Measurements from ENCODE around the gene RNF14. TPM values are rescaled to one million over a fixed set of nuclear protein-coding genes. Genes with fewer than 3 reads are reported as not detected.
"Not testable (repeated sequence)": the region's sequence is repeated elsewhere in the genome, so short reads cannot be mapped to it uniquely, and the experiment has no call there.

Gene RNF14
- 37.8 TPM for total RNA-seq

DNA sequence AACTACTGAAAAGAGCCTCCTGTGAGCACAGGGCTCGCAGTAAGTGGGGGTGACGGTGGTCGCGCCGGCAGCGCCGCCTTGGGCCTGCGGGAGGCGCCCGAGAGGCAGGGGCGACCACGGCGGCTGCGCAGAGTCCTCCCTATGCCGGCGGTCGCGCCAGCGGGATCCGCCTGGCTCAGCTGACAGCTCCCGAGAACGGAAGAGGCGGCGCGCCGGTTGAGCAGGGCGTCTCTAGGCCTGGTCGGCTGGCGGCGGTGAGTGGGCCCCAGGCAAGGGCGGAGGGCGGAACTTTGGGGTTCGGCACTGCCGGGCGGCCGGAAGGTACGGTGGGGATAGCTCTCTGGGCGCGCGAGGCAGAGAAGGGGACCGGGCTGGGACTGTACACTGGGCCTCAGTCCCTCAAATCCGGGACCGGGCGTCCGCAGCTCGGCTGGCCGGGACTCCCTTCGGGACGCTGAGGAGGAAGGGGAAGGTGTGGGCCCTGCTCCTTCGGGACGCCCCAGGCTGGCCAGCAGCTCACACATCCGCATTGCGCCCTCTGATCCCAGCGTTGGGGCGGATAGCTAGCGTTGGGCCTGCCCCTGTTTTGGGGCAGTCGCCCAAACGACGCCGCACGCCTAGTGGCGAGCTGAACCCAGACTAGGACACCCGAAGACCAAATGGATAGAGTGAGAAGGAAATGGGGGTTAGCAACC, at the start of gene RNF14:
TSS of gene RNF14 (plus strand) at position 192 of the 695 bp plus-strand sequence. CDS start 4,484 bp downstream, outside the sequence.
- Histone ChIP-seq H3K27ac (peak within 1 kb of the TSS; percentile 96), H3K9me3 (no peaks in the 10 kb centered on the region), H3K27me3 (no peaks in the 10 kb centered on the region), H3K4me1 (peaks cover 25% of the 10 kb centered on the region), H3K4me3 (peak within 1 kb of the TSS; percentile 72 to 84), H3K36me3 (peaks cover 0 to 7% of the 10 kb centered on the region in 2 donors)
- DNase-seq (ENCODE audit: extremely low spot score in 2 of 2), result no peak
- intact Hi-C loops (cut with DNase I), result loop anchor here (10.0 kb wide), 1 partner anchor 74 kb away; no protein-coding TSS in a partner anchor
- TF ChIP-seq POLR2AphosphoS5 (IDR thresholded peaks at IDR 0.05; ENCODE audit: insufficient read depth in 1 of 2, low read depth in 1 of 2), result peak; percentile 87 to 97
- TF ChIP-seq POLR2A (IDR thresholded peaks at IDR 0.05), result peak in 1 of 2 donors; percentile 83
- TF ChIP-seq, protein P1, sequence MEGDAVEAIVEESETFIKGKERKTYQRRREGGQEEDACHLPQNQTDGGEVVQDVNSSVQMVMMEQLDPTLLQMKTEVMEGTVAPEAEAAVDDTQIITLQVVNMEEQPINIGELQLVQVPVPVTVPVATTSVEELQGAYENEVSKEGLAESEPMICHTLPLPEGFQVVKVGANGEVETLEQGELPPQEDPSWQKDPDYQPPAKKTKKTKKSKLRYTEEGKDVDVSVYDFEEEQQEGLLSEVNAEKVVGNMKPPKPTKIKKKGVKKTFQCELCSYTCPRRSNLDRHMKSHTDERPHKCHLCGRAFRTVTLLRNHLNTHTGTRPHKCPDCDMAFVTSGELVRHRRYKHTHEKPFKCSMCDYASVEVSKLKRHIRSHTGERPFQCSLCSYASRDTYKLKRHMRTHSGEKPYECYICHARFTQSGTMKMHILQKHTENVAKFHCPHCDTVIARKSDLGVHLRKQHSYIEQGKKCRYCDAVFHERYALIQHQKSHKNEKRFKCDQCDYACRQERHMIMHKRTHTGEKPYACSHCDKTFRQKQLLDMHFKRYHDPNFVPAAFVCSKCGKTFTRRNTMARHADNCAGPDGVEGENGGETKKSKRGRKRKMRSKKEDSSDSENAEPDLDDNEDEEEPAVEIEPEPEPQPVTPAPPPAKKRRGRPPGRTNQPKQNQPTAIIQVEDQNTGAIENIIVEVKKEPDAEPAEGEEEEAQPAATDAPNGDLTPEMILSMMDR (IDR thresholded peaks at IDR 0.05), result peak; percentile 78 to 98 (median 84)

DNA sequence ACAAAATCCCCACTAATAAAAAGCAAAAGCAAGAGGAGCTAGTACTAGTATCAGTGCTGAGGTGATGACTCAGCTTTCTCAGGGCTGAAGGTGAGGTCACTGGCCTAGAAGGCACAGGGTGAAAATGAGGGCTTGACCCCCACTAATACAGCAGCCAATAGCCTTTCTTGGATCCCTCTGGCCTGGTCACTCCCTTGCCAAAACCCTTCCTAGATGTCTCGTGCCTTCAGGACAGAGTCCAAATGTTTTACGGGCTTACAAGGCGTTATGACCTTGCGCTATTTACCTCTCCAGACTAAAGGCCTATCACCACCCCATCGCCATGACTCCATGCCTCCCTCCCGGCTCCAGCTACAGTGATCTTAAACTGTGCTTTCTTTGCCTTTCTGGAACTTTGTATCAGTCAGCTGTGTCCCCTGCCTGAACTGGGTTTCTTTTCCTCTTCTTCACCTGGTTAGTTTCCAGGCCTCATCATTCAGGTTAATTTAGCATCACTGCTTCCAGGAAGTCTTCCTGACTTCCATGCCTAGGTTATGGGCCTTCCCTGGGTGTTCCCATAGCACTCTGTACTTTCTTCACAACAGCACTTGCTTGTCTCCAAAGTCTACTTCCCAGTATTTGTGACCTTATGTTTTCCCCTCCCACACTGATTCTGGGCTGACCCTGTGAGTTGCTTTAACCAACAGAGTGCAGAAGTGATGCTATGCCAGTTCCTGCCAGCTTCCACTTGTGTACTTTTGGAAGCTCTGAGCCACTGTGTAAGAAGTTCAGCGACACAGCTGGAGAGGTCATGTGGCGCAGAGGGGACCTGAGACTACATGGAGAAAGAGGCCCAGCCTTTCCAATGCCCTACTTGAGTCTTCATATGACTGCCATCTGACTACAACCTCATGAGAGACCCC, 49.4 kb upstream of the RNF14 start:
- H3K4me1 ChIP-seq, result peaks cover 17% of the 10 kb centered on the region
- no peak for TF ChIP-seq POLR2AphosphoS5 (IDR thresholded peaks at IDR 0.05; ENCODE audit: insufficient read depth in 1 of 2, low read depth in 1 of 2)
- no peaks in the 10 kb centered on the region for H3K9me3 ChIP-seq
- intact Hi-C loops (cut with DNase I), result loop anchor here (5.0 kb wide), 1 partner anchor 42 kb away; the partner anchor contains the start of gene PCDH1
- DNase-seq (ENCODE audit: extremely low spot score in 2 of 2), result no peak
- H3K4me3 ChIP-seq, result no peak overlapping the region
- no peaks in the 10 kb centered on the region for H3K27me3 ChIP-seq
- no peak overlapping the region for H3K27ac ChIP-seq
- no peaks in the 10 kb centered on the region for H3K36me3 ChIP-seq

GRCh38 chr5:141920771-141921170, 48.1 kb upstream of the RNF14 start:
- no peak for DNase-seq (ENCODE audit: extremely low spot score in 2 of 2)
- peaks cover 27% of the 10 kb centered on the region for H3K4me1 ChIP-seq
- intact Hi-C loops (cut with DNase I), result loop anchor here (5.0 kb wide), 1 partner anchor 43 kb away; the partner anchor contains the start of gene PCDH1
- H3K9me3 ChIP-seq, result no peaks in the 10 kb centered on the region
- no peaks in the 10 kb centered on the region for H3K27me3 ChIP-seq
- TF ChIP-seq, protein P1 (IDR thresholded peaks at IDR 0.05), result no peak
- TF ChIP-seq POLR2A (IDR thresholded peaks at IDR 0.05), result no peak
- TF ChIP-seq POLR2AphosphoS5 (IDR thresholded peaks at IDR 0.05; ENCODE audit: insufficient read depth in 1 of 2, low read depth in 1 of 2), result no peak
- H3K27ac ChIP-seq, result no peak overlapping the region
- H3K4me3 ChIP-seq, result no peak overlapping the region
- H3K36me3 ChIP-seq, result peaks cover 0 to 7% of the 10 kb centered on the region in 2 donors

DNA sequence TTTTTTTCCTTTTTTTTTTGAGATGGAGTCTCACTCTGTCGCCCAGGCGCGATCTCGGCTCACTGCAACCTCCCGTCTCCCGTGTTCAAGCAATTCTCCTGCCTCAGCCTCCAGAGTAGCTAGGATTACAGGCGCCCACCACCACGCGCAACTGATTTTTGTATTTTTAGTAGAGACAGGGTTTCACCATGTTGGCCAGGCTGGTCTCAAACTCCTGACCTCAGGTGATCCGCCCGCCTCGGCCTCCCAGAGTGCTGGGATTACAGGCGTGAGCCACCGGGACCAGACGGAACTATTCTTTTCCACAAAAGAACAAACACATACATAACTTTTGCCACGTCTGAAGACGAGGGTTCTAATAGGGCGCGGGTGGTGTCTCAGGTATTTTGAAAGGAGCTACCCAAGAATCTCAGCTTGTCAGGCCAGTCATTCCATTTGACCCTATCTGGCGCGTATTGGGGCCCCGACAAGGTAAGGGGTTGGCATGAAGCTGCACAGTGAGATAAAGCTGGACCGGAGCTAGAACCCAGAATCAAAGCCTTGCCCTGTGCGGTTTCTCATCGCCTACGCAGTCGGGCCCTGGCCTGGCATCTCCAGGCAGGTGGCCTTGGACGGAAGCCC, 46.0 kb upstream of the RNF14 start:
- peaks cover 32% of the 10 kb centered on the region for H3K4me1 ChIP-seq
- H3K27ac ChIP-seq, result peak overlapping the region; percentile 95
- peaks cover 0 to 24% of the 10 kb centered on the region in 2 donors for H3K36me3 ChIP-seq
- intact Hi-C loops (cut with DNase I), result loop anchor here (5.0 kb wide), 1 partner anchor 46 kb away; the partner anchor contains the start of gene PCDH1
- DNase-seq (ENCODE audit: extremely low spot score in 2 of 2); H3K9me3 ChIP-seq; H3K27me3 ChIP-seq: not testable (repeated sequence)
- peak overlapping the region; percentile 64 to 69 for H3K4me3 ChIP-seq

DNA sequence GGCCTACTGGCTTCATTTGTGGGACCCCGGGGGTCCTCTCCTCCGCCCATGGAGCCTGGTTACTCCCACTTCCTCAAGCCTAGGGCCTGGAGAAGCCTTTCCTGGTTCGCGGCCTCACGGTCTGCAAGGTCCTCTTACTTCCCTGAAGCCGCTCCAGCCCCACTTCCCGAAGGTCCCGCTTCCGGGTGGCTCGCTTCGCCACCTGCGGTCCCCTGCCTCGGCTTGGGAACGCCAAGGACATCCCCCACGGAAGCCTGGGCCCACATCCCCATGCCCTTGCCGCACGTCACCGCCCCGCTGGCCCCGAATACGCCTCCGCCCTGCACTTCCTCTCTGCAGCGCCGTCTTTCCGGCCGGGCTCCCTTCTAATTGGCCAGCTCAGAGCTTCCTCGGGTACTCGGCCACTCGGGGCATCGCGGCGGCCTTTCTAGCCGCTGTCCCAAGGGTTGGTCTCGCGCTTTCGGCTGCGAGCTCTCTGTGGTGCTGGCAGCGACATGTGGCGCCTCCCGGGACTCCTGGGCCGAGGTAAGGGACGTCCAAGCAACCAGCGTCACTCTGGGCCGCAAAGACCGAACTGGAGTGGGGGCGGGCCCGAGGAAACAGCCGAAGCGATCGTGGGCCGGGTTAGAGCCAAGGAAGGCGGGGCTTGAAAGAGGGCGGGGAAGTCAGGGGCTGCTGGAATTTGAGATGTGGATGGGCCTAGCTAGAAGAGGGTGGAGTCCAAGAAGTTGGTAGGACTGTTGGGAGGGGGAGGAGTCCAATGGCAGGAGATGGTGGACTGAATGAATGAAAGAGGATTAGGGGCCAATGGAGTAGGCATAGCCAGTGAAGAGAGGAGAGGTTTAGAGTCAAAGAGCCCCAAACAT, 45.2 kb upstream of the RNF14 start, which contains the start of gene DELE1:
TSS of gene DELE1 (plus strand) at position 424 of the 866 bp plus-strand sequence. CDS start at position 495, 71 bp downstream.
- H3K27ac ChIP-seq, result peak within 1 kb of the TSS; percentile 95
- peak within 1 kb of the TSS; percentile 64 to 69 for H3K4me3 ChIP-seq
- DNase-seq (ENCODE audit: extremely low spot score in 2 of 2), result peak in 1 of 2 donors; percentile 95
- intact Hi-C loops (cut with DNase I), result loop anchor here (5.0 kb wide), 1 partner anchor 46 kb away; the partner anchor contains the start of gene PCDH1
- TF ChIP-seq POLR2A (IDR thresholded peaks at IDR 0.05) (peak in 1 of 2 donors; percentile 62), POLR2AphosphoS5 (IDR thresholded peaks at IDR 0.05; ENCODE audit: insufficient read depth in 1 of 2, low read depth in 1 of 2) (peak; percentile 81 to 98)
- TF ChIP-seq, protein P1 (IDR thresholded peaks at IDR 0.05), result no peak
- H3K27me3 ChIP-seq, result no peaks in the 10 kb centered on the region
- no peaks in the 10 kb centered on the region for H3K9me3 ChIP-seq
- peaks cover 32% of the 10 kb centered on the region for H3K4me1 ChIP-seq
- peaks cover 0 to 31% of the 10 kb centered on the region in 2 donors for H3K36me3 ChIP-seq
